SK-N-SH (cell line): ENCODE results near the gene KCTD8. TPM values are rescaled to one million over a fixed set of nuclear protein-coding genes. Genes with fewer than 3 reads are reported as not detected.

Experiments used
- CTCF ChIA-PET: fragments of 300-600, 350-600 bp; formaldehyde crosslinking; extraction: SDS; loops from one replicate; lab custom pipeline; 2021; lab: Yijun Ruan, JAX
- POLR2A ChIA-PET: fragments of 350-600 bp; sonication (Branson Sonifier 250); formaldehyde crosslinking; extraction: SDS; loops from one replicate; lab custom pipeline; 2020; ENCODE audit warnings: antibody characterized with exemption, inconsistent platforms; lab: Yijun Ruan, JAX
- DNase-seq: peaks from one replicate; pipeline ENCODE4 v3.0.0; 2012
- H2AFZ ChIP-seq: fragments of 200-600 bp; sonication (generic); 2 replicates; pipeline ENCODE4 v1.8.1; 2016; ENCODE audit warnings: antibody characterized with exemption, mild to moderate bottlenecking, low read depth
- H3F3A ChIP-seq: fragments of 200-600 bp; sonication (generic); replicated peaks from 2 replicates; pipeline ENCODE3; 2016; ENCODE audit warnings: antibody characterized with exemption, mild to moderate bottlenecking; ENCODE audit not compliant: insufficient read depth
- H3K27ac ChIP-seq, 2 experiments: fragments of 200-500 bp in 1 of 2; fragments of 200-600 bp in 1 of 2; sonication (Bioruptor generic) in 1 of 2; sonication (generic), shearing (Covaris generic) in 1 of 2; 2 replicates each; pipeline versions ENCODE4 v1.5.1 to v1.6.1; 2014 to 2016; ENCODE audit warnings: low read depth in 2 of 2, inconsistent platforms in 1 of 2, low read length in 1 of 2, mild to moderate bottlenecking in 1 of 2, mixed read lengths in 1 of 2
- H3K27me3 ChIP-seq: fragments of 200-600 bp; sonication (generic), shearing (Covaris generic); 2 replicates; pipeline ENCODE4 v1.6.1; 2016; ENCODE audit warnings: mixed run types; ENCODE audit not compliant: insufficient read depth
- H3K36me3 ChIP-seq, 2 experiments: fragments of 200-500 bp in 1 of 2; fragments of 200-600 bp in 1 of 2; sonication (Bioruptor generic) in 1 of 2; sonication (generic) in 1 of 2; replicated peaks in 1 of 2; 2 replicates each; pipeline versions ENCODE3 to v1.5.1; 2014 to 2016; ENCODE audit warnings: low read length in 1 of 2, mild to moderate bottlenecking in 1 of 2; ENCODE audit not compliant: insufficient read depth in 2 of 2, control insufficient read depth in 1 of 2
- H3K4me1 ChIP-seq, 2 experiments: fragments of 200-500 bp in 1 of 2; fragments of 200-600 bp in 1 of 2; sonication (Bioruptor generic) in 1 of 2; sonication (generic), shearing (Covaris generic) in 1 of 2; 2 replicates each; pipeline versions ENCODE4 v1.5.1 to v1.6.1; 2014 to 2016; ENCODE audit warnings: low read depth in 1 of 2, low read length in 1 of 2, mixed run types in 1 of 2; ENCODE audit not compliant: insufficient read depth in 2 of 2, control insufficient read depth in 1 of 2
- H3K4me2 ChIP-seq: fragments of 200-600 bp; sonication (generic), shearing (Covaris generic); 2 replicates; pipeline ENCODE4 v1.6.1; 2017; ENCODE audit warnings: mixed run types
- H3K4me3 ChIP-seq, 2 experiments: fragments of 200-500 bp in 1 of 2; fragments of 200-600 bp in 1 of 2; sonication (Bioruptor generic) in 1 of 2; sonication (generic), shearing (Covaris generic) in 1 of 2; 2 replicates each; pipeline versions ENCODE4 v1.5.1 to v1.8.1; 2014 to 2016; ENCODE audit warnings: low read depth in 2 of 2, inconsistent platforms in 1 of 2, low read length in 1 of 2, mild to moderate bottlenecking in 1 of 2, mixed read lengths in 1 of 2, moderate library complexity in 1 of 2
- H3K79me2 ChIP-seq: fragments of 200-600 bp; sonication (generic); 2 replicates; pipeline ENCODE4 v1.8.1; 2017; ENCODE audit warnings: mild to moderate bottlenecking; ENCODE audit not compliant: insufficient read depth
- H3K9ac ChIP-seq: fragments of 200-600 bp; sonication (generic); 2 replicates; pipeline ENCODE4 v1.6.1; 2017; ENCODE audit warnings: mixed run types
- H3K9me2 ChIP-seq: fragments of 200-600 bp; sonication (generic); 2 replicates; pipeline ENCODE4 v1.6.1; 2017; ENCODE audit warnings: mixed run types
- H3K9me3 ChIP-seq: fragments of 200-600 bp; sonication (generic); 2 replicates; pipeline ENCODE4 v1.6.1; 2017; ENCODE audit warnings: mixed run types, mild to moderate bottlenecking, moderate library complexity
- H4K20me1 ChIP-seq: fragments of 200-600 bp; sonication (generic); 2 replicates; pipeline ENCODE4 v1.6.1; 2017; ENCODE audit warnings: mild to moderate bottlenecking, mixed run types; ENCODE audit not compliant: insufficient read depth
- CHD2 ChIP-seq: fragments of 150-350 bp; IDR thresholded peaks from 2 replicates; pipeline ENCODE4 v1.6.1; 2018; ENCODE audit warnings: low read length; ENCODE audit not compliant: partially characterized antibody
- CTCF ChIP-seq: fragments of 200-600 bp; sonication (generic); IDR thresholded peaks from 2 replicates; pipeline ENCODE4 v1.6.1; 2017; ENCODE audit warnings: antibody characterized with exemption, mild to moderate bottlenecking, moderate library complexity
- ELF1 ChIP-seq: IDR thresholded peaks from 2 replicates; pipeline ENCODE4 v1.4.0; 2012
- EP300 ChIP-seq, 2 experiments: IDR thresholded peaks; 2 replicates each; pipeline versions ENCODE4 v1.4.0 to v1.6.1; 2012; ENCODE audit warnings: borderline replicate concordance in 1 of 2, low read depth in 1 of 2, low read length in 1 of 2
- GABPA ChIP-seq: IDR thresholded peaks from 2 replicates; pipeline ENCODE4 v1.4.0; 2012; ENCODE audit warnings: low read depth, mild to moderate bottlenecking
- MXI1 ChIP-seq: IDR thresholded peaks from 2 replicates; pipeline ENCODE4 v1.6.1; 2012; ENCODE audit warnings: mild to moderate bottlenecking, low read depth, low read length, improper control_type of control experiment
- RAD21 ChIP-seq: IDR thresholded peaks from 2 replicates; pipeline ENCODE4 v1.6.1; 2012; ENCODE audit warnings: mild to moderate bottlenecking, low read length
- SIN3A ChIP-seq: IDR thresholded peaks from 2 replicates; pipeline ENCODE4 v1.6.1; 2012; ENCODE audit warnings: low read depth, mild to moderate bottlenecking, low read length, moderate library complexity, borderline replicate concordance
- TCF12 ChIP-seq: IDR thresholded peaks from 2 replicates; pipeline ENCODE4 v1.4.0; 2012
- TEAD4 ChIP-seq: IDR thresholded peaks from 2 replicates; pipeline ENCODE4 v1.4.0; 2012; ENCODE audit warnings: mild to moderate bottlenecking, borderline replicate concordance; ENCODE audit not compliant: insufficient read depth
- USF1 ChIP-seq: IDR thresholded peaks from 2 replicates; pipeline ENCODE4 v1.4.0; 2012; ENCODE audit warnings: low read depth, borderline replicate concordance
- ZBTB33 ChIP-seq: IDR thresholded peaks from 2 replicates; pipeline ENCODE4 v1.4.0; 2012; ENCODE audit warnings: low read depth, borderline replicate concordance
- WGBS: methylation state at CpG from one replicate; pipeline ENCODE4 v1.1.6; 2017; ENCODE audit warnings: low lambda C conversion rate; 5-methylcytosine and 5-hydroxymethylcytosine counted together
- polyA plus RNA-seq, 3 experiments: library from polyadenylated mRNA; depleted of rRNA; stranded (reverse); fragments of >200 nt; gene quantifications; 2 replicates each; pipeline ENCODE4 v1.2.3, GENCODE V29; 2012

The KCTD8 gene
- polyA plus RNA-seq, 1 of the 3 experiments (the other 2 are of a cell fraction), result not detected

- TF ChIP-seq SIN3A, result no peak
- TF ChIP-seq MXI1, result no peak
- no peak for TF ChIP-seq ZBTB33
These were observed 282.7 kb downstream of the KCTD8 start (continued) for GRCh38 chr4:44165938-44166337.

- H3K27me3 ChIP-seq, result no peaks in the 10 kb centered on the region
- POLR2A ChIA-PET, result no interaction called here
- H3F3A ChIP-seq, result peaks cover 7% of the 10 kb centered on the region
- no peaks in the 10 kb centered on the region for H3K36me3 ChIP-seq
- H3K9me3 ChIP-seq, result no peaks in the 10 kb centered on the region
- CTCF ChIA-PET, result no interaction called here
- H2AFZ ChIP-seq, result no peak overlapping the region
- no peak for DNase-seq
- no peak overlapping the region for H3K27ac ChIP-seq
- no peak overlapping the region for H3K9ac ChIP-seq
- WGBS, result 0% methylated on average over 2 of the region's 2 CpGs
- no peaks in the 10 kb centered on the region for H3K79me2 ChIP-seq
- no peak overlapping the region for H3K4me2 ChIP-seq
- H3K4me1 ChIP-seq, result no peaks in the 10 kb centered on the region
- no peak overlapping the region for H3K4me3 ChIP-seq
- H3K9me2 ChIP-seq, result no peaks in the 10 kb centered on the region
- H4K20me1 ChIP-seq, result no peaks in the 10 kb centered on the region
- no peak for TF ChIP-seq RAD21
- TF ChIP-seq ELF1, result no peak
- no peak for TF ChIP-seq TCF12
- no peak for TF ChIP-seq GABPA
- TF ChIP-seq MXI1, result no peak
- no peak for TF ChIP-seq EP300 (IDR thresholded peaks at IDR 0.05; ENCODE audit: borderline replicate concordance in 1 of 2, low read depth in 1 of 2, low read length in 1 of 2)
- TF ChIP-seq USF1, result no peak
- no peak for TF ChIP-seq CHD2
- no peak for TF ChIP-seq CTCF
- TF ChIP-seq TEAD4, result no peak
- TF ChIP-seq, all 33 proteins: peak for 0
These were observed 285.9 kb downstream of the KCTD8 start for GRCh38 chr4:44162538-44163270.
